Head of caudate nucleus (tissue), 42 donors: Measurements from ENCODE around the gene TIAM2.
"Not testable (repeated sequence)": the region's sequence is repeated elsewhere in the genome, so short reads cannot be mapped to it uniquely, and the experiment has no call there.

ENCODE experiments used
- DNase-seq, 42 donors: peaks; one replicate each; pipeline versions ENCODE4 v3.0.0 to v3.0.0-alpha.2; 2020 to 2021; ENCODE audit warnings: mixed read lengths in 7 of 42
- intact Hi-C: fragments of 100-400 bp; cut with DNase I; formaldehyde crosslinking; loops from one replicate; pipeline ENCODE4 v1.15.0; 2022

TIAM2 gene

DNA sequence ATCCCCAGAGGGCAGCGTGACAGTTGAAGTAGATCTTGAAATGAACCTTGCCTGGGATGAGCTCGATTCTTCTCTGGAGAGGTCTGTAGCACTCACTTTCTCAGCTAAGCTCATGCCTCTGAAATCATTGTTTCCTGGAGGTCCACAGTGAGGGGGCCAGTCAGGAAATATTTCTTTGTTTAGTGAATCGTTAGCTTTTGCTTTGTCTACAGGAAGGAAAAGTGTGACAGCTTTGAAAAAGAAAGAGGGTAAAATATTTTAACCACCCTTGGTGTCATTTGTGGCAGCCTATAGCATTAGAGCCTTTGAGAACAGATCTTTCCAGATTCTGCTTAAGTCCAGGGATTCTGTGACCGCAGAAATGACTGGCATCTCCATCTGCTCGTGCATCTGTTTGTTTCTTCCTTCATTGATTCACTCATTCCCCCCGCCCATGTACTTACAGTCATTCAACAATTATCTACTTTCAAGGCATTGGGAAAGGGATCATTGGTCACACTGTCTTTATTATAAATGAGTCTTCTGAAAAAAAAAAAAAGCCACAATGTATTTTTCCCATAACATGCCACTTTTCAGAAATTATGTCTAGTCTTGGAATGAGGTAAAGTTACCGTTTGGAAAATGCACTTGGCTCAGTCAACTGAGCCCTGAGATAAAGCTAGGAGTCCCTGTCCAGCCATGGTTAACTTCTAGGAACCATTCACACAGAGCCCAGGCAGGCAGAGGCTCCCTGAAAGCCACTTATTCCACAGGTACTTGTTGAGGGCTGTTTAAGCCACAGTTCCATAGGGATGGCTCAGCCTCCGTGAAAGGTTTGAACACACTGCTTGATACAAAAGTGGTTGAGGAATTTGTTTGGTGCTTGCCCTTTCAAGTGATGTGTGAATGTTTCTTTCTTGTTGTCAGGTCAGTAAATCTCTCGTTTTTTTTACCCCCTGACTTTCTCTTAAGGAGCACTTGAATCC is 86.0 kb downstream of the TIAM2 start:
- intact Hi-C loops: no loop called here
- no peak for DNase-seq

DNA sequence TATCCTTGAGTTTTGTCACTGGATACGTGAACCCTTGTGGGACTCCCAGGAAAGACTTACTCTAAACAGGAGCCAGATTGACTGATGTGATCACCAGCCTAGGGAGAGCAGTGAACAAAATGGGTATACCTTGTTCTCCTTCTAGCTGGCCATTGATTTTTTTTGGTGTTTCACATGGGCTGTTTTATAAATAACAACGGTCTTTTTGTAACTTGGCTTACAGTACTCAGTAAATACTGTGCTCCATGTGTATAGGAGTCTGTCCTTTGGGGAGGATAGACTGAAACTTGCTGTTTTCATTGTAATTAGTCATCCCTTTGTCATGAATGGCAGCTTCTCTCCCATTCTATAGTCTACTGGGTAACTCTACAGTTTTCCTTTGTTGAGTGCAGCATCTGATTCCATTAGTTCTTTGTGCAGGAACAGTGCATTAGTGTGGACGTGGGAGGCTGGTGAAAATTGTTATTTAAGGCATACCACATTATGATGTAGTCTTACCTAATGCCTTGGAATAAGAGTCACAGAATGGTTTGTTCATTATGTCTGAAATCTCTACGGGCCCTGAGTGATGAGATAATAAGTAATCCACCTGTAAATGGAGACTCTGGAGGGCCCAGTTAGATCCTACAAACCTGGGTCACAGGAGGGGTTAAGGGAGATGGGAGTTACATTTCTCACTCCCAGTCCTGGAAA is 89.5 kb downstream of the TIAM2 start:
- intact Hi-C loops: no loop called here
- peak in 6 of 42 donors; percentile 13 to 43 (median 24) for DNase-seq

DNA sequence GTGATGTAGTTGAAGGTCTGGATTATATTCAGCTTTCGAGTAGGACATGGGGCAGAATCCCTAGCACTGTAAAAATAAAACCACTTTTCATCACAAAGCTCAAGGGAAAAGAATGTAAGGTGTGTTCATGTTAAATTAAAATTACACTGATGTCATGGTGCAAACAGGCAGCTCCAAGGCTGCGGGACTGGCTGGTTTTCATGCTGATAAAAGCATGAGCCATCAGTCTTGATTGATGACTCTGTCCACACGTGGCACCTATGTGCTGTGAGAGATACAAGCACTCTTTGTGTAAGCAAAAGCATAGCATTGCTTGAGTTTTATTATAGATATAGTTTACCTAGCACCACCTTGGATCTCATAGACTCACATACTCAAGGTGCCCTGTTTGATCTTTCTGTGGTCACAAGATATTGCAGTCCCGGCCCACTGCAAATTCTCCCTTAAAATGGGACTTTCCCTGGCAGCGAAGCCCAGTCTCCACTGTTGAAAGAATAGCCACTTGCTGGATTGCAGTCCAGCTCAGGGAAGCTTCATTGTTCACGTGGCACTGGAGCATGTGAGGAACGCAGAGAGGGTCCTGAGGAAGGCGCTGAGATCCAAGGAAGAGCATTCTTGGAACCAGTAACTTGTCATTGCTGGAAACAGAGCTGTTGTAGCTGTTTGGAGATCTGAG is 90.6 kb downstream of the TIAM2 start:
- intact Hi-C loops: no loop called here
- DNase-seq: no peak

DNA sequence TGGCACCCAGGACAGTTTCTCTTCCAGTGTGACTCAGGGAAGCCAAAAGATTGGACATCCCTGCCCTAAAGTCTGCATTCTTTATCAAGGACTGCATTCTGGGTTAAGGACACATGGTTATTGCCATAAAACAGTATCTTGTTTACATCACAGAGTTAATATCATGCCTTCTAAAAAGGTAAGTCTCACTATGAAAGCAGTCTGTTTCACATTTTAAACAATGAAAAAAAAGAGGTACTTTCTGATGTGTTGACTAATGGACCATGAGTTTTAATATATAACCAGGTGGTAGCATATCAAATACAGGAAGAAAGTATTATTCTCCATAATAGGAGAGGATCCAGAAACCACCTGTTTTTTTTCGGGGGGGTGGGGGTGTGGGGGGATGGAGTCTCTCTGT is 93.7 kb downstream of the TIAM2 start:
- no peak for DNase-seq
- intact Hi-C loops: no loop called here

DNA sequence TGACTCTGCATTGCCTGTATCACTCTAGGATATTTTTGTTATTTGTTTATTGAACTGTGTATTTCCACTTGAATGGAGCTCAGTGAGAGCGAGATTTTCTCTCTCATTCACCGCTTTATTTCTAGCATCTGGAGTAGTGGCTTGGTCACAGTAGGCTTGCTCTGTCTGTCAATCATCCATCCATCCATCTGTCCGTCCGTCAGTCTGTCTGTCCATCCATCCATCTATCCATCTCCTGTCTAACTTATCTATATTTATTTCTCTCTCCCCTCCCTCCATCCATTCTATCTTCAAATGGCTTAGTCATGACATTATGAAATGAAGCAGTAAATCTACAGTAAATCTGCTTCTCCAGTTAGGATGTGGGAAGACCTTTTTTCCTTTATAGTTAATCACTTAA is 94.6 kb downstream of the TIAM2 start:
- intact Hi-C loops: no loop called here
- DNase-seq: no peak

DNA sequence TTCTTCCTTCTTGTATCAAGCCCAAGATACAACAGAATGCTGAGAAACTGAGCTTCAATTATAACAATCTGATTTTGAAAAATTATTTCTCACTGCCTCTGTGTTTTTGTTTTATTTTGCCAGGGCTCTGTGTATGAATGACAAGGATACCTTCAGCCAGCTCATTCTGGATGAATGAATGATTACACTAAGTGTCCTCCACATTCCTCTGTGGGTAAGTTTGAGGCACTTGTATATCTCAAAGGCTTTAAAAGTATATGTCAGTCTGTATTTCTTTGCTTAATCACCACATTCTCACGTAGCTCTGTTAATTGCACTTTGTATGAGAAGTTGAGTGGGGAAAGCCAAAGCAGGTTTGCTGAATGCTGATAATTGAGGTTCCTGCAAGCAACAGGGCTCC is 95.1 kb downstream of the TIAM2 start:
- intact Hi-C loops: no loop called here
- no peak for DNase-seq

DNA sequence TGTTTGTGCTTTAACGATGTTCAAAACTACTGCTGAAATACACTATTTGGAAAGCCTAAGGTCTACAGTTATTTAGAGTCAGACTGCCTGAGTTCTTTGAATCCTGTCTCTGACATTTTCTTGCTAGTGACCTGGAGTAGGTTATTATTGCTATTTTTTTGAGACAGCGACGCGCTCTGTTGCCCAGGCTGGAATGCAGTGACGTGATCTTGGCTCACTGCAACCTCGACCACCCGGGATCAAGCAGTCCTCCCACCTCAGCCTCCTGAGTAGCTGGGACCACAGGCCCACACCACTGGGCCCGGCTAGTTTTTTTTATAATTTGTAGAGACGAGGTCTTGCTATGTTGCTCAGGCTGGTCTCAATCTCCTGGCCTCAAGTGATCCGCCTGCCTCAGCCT is 96.6 kb downstream of the TIAM2 start:
- DNase-seq: peak in 1 of 42 donors; percentile 16
- intact Hi-C loops: no loop called here

DNA sequence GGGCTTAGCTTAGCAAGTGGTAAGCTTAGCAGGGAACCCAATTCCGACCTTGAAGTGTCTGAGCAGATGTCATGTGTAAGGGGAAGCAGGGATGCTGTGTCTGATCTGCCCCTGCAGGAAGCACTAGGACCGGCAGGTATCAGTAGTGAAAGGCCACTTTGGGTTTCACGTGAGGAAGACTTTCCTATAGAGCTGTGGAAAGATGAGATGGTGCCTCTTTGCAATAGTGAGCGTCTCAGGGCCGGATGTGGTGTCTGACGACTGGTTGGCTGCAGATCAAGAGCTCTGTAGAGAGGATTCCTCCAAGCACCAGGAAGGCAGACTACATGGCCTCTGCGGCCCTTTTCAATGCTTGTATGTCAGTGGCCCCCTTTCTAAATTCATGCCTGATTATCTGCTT is 98.3 kb downstream of the TIAM2 start:
- no peak for DNase-seq
- intact Hi-C loops: no loop called here

DNA sequence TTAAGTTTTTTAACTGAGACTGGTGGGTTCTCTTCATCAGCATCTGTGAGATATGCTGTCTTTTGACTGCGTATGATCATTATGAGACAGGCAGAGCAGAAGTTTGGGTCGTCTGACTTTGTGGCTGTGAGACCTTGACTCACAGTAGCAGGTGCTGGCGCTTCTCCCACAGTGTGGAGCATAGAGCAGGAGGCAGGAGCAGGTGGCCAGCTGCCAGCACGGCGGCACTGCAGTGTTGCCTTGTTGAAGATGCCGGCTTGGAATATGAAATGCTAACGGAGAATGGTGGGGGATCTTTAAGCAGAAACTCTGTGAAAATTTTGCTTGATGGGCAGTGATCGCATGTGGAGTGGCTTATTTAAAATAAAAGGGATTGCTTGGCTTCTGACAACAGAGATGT is 105.0 kb downstream of the TIAM2 start:
- peak in 12 of 42 donors; percentile 7 to 48 (median 19) for DNase-seq
- intact Hi-C loops: no loop called here

DNA sequence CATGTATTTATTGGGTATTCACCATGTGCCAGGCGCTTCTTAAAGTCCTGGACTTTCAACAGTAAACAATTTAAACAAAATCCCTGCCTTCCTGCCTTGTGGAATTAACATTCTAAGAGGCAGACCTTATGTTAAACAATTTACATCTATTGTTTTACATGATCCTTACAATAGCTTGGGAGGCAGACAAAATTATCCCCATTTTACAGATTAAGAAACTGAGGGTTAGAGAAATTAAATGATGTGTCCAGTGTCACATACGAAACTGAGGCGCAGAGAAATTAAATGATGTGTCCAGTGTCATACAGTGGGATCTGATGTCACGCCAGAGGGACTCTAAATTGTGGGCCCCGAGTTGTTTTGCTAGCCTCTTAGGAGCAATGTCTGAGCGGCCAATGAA is 105.5 kb downstream of the TIAM2 start:
- intact Hi-C loops: no loop called here
- no peak for DNase-seq

DNA sequence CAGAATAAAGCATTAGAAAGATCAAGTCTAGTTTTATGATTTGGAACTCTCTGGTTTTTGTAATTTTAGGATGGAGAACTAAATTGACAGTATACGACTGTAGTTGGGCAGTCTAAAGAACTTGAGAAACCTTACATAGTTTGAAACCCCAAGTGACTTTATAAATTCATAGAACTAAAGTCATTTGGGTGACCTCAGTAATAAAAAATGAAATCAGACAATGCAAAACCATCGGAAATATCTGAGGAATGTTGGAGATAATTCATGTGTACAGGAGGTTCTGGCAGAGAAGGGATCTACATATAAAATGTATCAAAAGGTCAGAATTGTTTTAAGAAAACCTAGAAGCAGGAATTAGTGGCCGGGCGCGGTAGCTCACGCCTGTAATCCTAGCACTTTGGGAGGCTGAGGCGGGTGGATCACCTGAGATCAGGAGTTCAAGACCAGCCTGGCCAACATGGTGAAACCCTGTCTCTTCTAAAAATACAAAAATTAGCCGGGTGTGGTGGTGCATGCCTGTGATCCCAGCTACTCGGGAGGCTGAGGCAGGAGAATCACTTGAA is 108.0 kb downstream of the TIAM2 start:
- intact Hi-C loops, DNase-seq: not testable (repeated sequence)

DNA sequence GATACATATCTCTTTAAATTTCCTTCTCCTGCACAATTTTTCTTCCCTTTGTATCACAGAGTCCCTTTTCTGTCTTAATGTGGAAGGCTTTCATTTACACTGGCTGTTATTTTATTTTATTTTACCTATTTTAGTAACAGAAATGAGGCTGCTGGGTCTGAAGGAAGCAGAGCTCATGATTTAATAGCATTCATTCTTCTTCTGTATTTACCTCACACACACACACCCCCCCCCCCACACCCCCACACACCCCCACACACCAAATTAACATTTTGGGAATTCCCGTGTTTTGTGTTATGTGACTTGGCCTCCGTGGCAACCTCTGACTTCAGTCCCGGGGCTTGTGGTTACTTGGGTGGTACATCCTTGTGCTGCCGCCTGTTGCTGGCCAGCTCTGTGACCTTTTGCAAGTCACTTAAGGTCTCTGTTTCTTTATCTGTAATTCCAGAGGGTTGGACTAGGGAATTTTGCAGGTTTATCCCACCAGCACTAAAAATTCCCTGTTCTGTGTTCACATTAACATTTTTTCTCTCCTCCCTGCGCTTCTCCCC is 108.8 kb downstream of the TIAM2 start:
- no peak for DNase-seq
- intact Hi-C loops: no loop called here

DNA sequence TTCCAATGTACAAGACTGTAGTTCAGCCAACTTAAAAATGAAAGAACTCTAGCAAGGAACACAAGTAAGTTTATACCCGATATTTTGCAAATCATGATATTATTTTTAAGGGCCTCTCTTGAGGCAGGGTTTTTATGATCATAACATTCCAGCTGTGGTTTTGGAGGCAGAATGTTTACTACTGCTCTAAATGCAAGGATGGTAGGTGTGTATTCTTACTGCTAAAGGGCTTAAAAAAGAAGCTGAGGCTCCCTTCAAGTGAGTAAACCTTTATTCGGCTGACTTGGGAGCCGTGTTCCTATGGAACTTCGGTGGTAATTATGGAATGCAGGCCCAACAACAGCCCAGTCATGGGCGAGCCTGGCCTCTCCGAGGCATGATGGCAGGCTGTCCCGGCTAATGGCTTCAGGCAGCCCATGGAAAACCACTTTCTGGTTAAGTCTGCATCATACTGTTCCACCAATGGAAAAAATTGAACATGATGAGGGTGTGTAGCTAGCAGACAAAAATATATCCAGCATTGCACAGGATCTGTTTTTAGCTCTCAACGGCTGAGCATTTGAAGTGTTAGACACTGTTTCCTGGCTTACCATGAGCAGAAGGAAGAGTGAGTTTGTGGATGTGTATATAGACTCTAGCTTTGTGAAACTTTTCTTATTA is 111.5 kb downstream of the TIAM2 start:
- intact Hi-C loops: no loop called here
- peak in 1 of 42 donors; percentile 14 for DNase-seq

DNA sequence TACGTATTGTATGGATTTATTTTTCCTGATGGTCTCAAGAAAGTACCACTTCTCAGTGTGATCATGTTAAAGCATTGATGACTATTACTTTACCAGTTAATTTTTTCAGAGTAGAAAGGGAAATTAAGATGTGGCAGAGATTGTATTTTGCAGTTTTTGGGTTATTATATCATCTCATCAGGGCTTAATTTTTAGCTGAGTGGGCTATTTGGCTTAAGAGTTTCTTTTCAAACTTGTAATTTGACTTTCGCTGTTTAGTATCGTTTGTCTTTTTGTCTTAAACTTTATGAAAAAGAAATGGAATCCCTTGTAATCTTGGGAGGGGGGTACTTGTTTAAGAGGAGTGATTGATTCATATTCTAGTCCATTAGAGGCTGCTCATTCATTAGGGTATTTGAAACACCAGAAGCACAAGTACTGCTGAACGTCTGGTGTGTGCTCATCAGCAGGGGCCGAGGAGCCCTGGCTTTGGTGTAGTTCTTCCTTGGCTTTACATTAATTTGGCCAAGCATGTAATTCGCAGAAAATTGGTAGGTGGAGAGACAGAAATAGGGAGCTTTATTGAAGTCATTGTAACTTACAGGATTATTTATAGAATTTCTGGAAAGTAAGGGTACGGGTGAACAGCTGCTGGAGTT is 112.4 kb downstream of the TIAM2 start:
- DNase-seq: no peak
- intact Hi-C loops: no loop called here

DNA sequence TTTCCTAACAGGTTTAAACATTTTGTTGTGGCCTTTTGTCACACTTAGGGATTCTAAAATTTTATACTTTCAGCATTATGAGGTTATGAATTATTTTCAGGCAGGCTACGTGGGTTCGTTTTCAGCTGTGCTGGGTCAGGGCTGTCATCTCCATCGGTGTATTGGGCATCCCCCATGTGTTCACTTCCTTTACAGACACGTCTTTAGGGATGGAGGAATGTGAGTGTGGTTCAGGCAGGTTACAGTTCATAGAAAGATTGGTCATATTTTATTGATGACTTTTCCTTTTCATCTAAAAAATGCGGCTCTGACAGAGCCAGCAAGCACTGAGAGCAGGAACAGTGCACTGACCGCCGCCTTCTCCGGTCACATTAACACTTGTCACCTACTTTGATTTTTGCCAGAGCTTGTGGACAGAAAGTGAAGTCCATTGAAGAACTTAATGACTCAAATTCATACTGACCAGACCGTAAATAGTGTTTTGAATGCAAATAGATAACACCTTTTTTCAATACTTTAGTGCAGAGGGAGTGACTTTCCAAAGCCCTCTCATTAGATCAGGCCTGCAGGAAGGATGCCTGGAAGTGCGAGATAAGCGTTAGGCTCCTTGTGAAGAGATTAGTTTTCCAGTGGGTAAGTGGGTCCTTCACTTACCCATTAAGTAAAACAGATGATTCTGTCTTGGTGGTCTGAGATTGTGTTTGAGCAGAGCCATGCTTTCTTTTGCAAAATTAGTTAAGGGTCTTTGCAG is 113.1 kb downstream of the TIAM2 start:
- intact Hi-C loops: no loop called here

DNA sequence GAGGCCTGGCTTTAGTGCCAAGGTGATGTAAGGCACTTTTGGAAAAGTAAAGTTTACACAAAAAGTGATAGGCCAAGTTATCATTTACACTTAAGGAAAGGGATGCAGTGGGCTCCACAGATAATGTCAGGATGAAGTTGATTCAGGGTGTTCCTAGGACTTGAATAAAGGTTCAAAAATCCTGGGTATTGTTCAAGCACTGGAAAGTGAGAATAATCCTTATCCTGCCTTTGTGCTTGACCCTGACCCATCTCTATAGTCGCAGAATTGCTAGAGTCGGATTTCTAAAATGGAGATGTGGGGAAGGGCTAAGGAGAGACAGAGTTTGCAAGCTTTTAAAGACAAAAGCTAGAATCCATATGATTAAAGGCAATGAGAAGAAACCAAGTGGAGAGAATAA is 115.6 kb downstream of the TIAM2 start:
- no peak for DNase-seq

More for the DNA sequence above, 113.1 kb downstream of the TIAM2 start:
- no peak for DNase-seq

DNA sequence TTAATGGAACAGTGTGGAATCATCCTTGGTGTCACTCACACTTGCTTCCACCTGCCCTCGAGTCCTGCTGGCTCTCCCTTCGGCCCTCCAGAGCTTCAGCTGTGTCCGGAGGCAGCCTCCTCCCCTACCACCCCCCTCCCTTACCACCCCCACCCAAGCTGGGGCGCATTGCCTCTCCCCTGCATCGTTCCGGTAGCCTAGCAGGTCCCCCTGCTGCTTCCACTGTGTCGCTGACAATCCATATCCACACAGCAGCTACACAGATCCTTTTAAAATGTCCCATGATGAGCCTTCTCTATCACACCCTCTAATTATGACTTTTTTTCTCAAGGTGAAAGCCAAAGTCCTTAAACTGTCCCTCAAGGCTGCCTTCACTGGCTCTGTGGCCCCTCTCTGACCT is 117.6 kb downstream of the TIAM2 start:
- intact Hi-C loops: no loop called here
- DNase-seq: peak in 1 of 42 donors; percentile 13

More for the DNA sequence above, 115.6 kb downstream of the TIAM2 start:
- intact Hi-C loops: no loop called here
